Measurements from ENCODE around the gene POLR2H.
A peak's percentile ranks its signal among the peaks of the same experiment; 100 is the strongest.

The POLR2H gene

GRCh38 chr3:184368116-184368515 lies 6.6 kb downstream of the POLR2H start:
- TF ChIP-seq REST (IDR thresholded peaks at IDR 0.05; ENCODE audit: low read depth): no peak
- TF ChIP-seq TEAD4 (IDR thresholded peaks at IDR 0.05): no peak

- TF ChIP-seq ZBTB7A (IDR thresholded peaks at IDR 0.05; ENCODE audit: low read depth) (no peak), TCF12 (IDR thresholded peaks at IDR 0.05; ENCODE audit: low read depth) (no peak), MAX (IDR thresholded peaks at IDR 0.05) (no peak), REST (IDR thresholded peaks at IDR 0.05; ENCODE audit: low read depth) (no peak), TAF1 (IDR thresholded peaks at IDR 0.05; ENCODE audit: low read depth) (no peak), NFIC (IDR thresholded peaks at IDR 0.05) (peak; percentile 34; the same call in 1 of the 2 replicates)
Observed at GRCh38 chr3:184368586-184369183, 7.2 kb downstream of the POLR2H start.

GRCh38 chr3:184371570-184372018 lies 10.1 kb downstream of the POLR2H start:
- TF ChIP-seq USF1 (IDR thresholded peaks at IDR 0.05): no peak
- TF ChIP-seq TCF12 (IDR thresholded peaks at IDR 0.05; ENCODE audit: low read depth): peak; percentile 71
- TF ChIP-seq TEAD4 (IDR thresholded peaks at IDR 0.05): no peak
- TF ChIP-seq TAF1 (IDR thresholded peaks at IDR 0.05; ENCODE audit: low read depth): no peak
- TF ChIP-seq RAD21 (IDR thresholded peaks at IDR 0.05; ENCODE audit: low read depth): peak; percentile 100
- TF ChIP-seq FOXM1 (IDR thresholded peaks at IDR 0.05; ENCODE audit: borderline replicate concordance, low read depth): 0 out of 2 replicates have a peak, but pooled peaks have one; percentile 4
- TF ChIP-seq MAX (IDR thresholded peaks at IDR 0.05): peak; percentile 55

- no peak for TF ChIP-seq CREB1 (IDR thresholded peaks at IDR 0.05; ENCODE audit: low read depth)
- TF ChIP-seq TCF12 (IDR thresholded peaks at IDR 0.05; ENCODE audit: low read depth): no peak
- TF ChIP-seq CEBPB (IDR thresholded peaks at IDR 0.05): no peak
- no peak for TF ChIP-seq NFIC (IDR thresholded peaks at IDR 0.05)
- TF ChIP-seq TEAD4 (IDR thresholded peaks at IDR 0.05): no peak
- TF ChIP-seq MAX (IDR thresholded peaks at IDR 0.05): no peak
- TF ChIP-seq YY1 (IDR thresholded peaks at IDR 0.05; ENCODE audit: low read depth): no peak
- TF ChIP-seq FOXM1 (IDR thresholded peaks at IDR 0.05; ENCODE audit: borderline replicate concordance, low read depth): no peak
- no peak for TF ChIP-seq EP300 (IDR thresholded peaks at IDR 0.05; ENCODE audit: borderline replicate concordance)
- TF ChIP-seq RAD21 (IDR thresholded peaks at IDR 0.05; ENCODE audit: low read depth): no peak
- TF ChIP-seq REST (IDR thresholded peaks at IDR 0.05; ENCODE audit: low read depth): no peak
- TF ChIP-seq EGR1 (IDR thresholded peaks at IDR 0.05): no peak
- no peak for TF ChIP-seq USF1 (IDR thresholded peaks at IDR 0.05)
- TF ChIP-seq TAF1 (IDR thresholded peaks at IDR 0.05; ENCODE audit: low read depth): no peak
- no peak for TF ChIP-seq ZBTB7A (IDR thresholded peaks at IDR 0.05; ENCODE audit: low read depth)
Observed at GRCh38 chr3:184372296-184372821, 10.8 kb downstream of the POLR2H start.

GRCh38 chr3:184372911-184373310 lies 11.4 kb downstream of the POLR2H start:
- TF ChIP-seq EP300 (IDR thresholded peaks at IDR 0.05; ENCODE audit: borderline replicate concordance) (no peak), TEAD4 (IDR thresholded peaks at IDR 0.05) (no peak), FOXM1 (IDR thresholded peaks at IDR 0.05; ENCODE audit: borderline replicate concordance, low read depth) (no peak), ZBTB7A (IDR thresholded peaks at IDR 0.05; ENCODE audit: low read depth) (no peak), MAX (IDR thresholded peaks at IDR 0.05) (no peak), RAD21 (IDR thresholded peaks at IDR 0.05; ENCODE audit: low read depth) (no peak), TAF1 (IDR thresholded peaks at IDR 0.05; ENCODE audit: low read depth) (no peak), CREB1 (IDR thresholded peaks at IDR 0.05; ENCODE audit: low read depth) (no peak), YY1 (IDR thresholded peaks at IDR 0.05; ENCODE audit: low read depth) (no peak), EGR1 (IDR thresholded peaks at IDR 0.05) (no peak), CEBPB (IDR thresholded peaks at IDR 0.05) (no peak), NFIC (IDR thresholded peaks at IDR 0.05) (no peak), TCF12 (IDR thresholded peaks at IDR 0.05; ENCODE audit: low read depth) (no peak)
